ENCODE measurements around the gene OR4E1.
"Not testable (repeated sequence)": the region's sequence is repeated elsewhere in the genome, so short reads cannot be mapped to it uniquely, and the experiment has no call there.

OR4E1 gene

GRCh38 chr14:21699551-21699950 is 25.9 kb upstream of the OR4E1 start:
- H3K4me3 ChIP-seq (ENCODE audit: low read depth in 1 of 2, low read length in 2 of 2) = no peak overlapping the region
- H3K4me2 ChIP-seq (ENCODE audit: insufficient read depth, low read length) = no peak overlapping the region
- H3K9me3 ChIP-seq (ENCODE audit: insufficient read depth, low read length, severe bottlenecking) = no peaks in the 10 kb centered on the region
- no peak overlapping the region for H2AFZ ChIP-seq (ENCODE audit: low read depth, low read length)
- H3K27me3 ChIP-seq (ENCODE audit: insufficient read depth, low read length, poor library complexity) = peaks cover 16% of the 10 kb centered on the region
- H3K36me3 ChIP-seq (ENCODE audit: insufficient read depth, low read length) = no peaks in the 10 kb centered on the region
- no peaks in the 10 kb centered on the region for H3K79me2 ChIP-seq (ENCODE audit: insufficient read depth, low read length)
- TF ChIP-seq, protein P1, sequence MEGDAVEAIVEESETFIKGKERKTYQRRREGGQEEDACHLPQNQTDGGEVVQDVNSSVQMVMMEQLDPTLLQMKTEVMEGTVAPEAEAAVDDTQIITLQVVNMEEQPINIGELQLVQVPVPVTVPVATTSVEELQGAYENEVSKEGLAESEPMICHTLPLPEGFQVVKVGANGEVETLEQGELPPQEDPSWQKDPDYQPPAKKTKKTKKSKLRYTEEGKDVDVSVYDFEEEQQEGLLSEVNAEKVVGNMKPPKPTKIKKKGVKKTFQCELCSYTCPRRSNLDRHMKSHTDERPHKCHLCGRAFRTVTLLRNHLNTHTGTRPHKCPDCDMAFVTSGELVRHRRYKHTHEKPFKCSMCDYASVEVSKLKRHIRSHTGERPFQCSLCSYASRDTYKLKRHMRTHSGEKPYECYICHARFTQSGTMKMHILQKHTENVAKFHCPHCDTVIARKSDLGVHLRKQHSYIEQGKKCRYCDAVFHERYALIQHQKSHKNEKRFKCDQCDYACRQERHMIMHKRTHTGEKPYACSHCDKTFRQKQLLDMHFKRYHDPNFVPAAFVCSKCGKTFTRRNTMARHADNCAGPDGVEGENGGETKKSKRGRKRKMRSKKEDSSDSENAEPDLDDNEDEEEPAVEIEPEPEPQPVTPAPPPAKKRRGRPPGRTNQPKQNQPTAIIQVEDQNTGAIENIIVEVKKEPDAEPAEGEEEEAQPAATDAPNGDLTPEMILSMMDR (IDR thresholded peaks at IDR 0.05; ENCODE audit: borderline replicate concordance, extremely low read depth, low read length, poor library complexity, severe bottlenecking) = no peak
- TF ChIP-seq EZH2 (IDR thresholded peaks at IDR 0.05; ENCODE audit: borderline replicate concordance, low read depth, low read length, severe bottlenecking) = no peak
- no peaks in the 10 kb centered on the region for H4K20me1 ChIP-seq (ENCODE audit: insufficient read depth, low read length)
- no peaks in the 10 kb centered on the region for H3K4me1 ChIP-seq (ENCODE audit: insufficient read depth, low read length)
- H3K27ac ChIP-seq (ENCODE audit: low read length) = no peak overlapping the region
- no peak for ATAC-seq (ENCODE audit: insufficient read depth, low read depth)
- no peak overlapping the region for H3K9ac ChIP-seq (ENCODE audit: low read depth, low read length)
- DNase-seq = no peak

GRCh38 chr14:21698538-21698937 is 24.9 kb upstream of the OR4E1 start:
- DNase-seq; H3K4me2 ChIP-seq (ENCODE audit: insufficient read depth, low read length); H3K4me1 ChIP-seq (ENCODE audit: insufficient read depth, low read length); H3K79me2 ChIP-seq (ENCODE audit: insufficient read depth, low read length); H3K9me3 ChIP-seq (ENCODE audit: insufficient read depth, low read length, severe bottlenecking); H3K9ac ChIP-seq (ENCODE audit: low read depth, low read length); H4K20me1 ChIP-seq (ENCODE audit: insufficient read depth, low read length); H3K4me3 ChIP-seq (ENCODE audit: low read depth in 1 of 2, low read length in 2 of 2); H3K36me3 ChIP-seq (ENCODE audit: insufficient read depth, low read length); H2AFZ ChIP-seq (ENCODE audit: low read depth, low read length); H3K27me3 ChIP-seq (ENCODE audit: insufficient read depth, low read length, poor library complexity); H3K27ac ChIP-seq (ENCODE audit: low read length); ATAC-seq (ENCODE audit: insufficient read depth, low read depth): not testable (repeated sequence)

DNA sequence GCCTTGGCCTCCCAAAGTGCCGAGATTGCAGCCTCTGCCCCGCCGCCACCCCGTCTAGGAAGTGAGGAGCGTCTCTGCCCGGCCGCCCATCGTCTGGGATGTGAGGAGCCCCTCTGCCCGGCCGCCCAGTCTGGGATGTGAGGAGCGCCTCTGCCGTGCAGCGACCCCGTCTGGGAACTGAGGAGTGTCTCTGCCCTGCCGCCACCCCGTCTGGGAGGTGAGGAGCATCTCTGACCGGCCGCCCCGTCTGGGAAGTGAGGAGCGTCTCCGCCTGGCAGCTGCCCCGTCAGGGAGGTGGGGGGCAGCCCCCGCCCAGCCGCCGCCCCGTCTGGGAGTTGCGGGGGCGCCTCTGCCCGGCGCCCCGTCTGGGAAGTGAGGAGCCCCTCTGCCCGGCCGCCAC is 24.0 kb upstream of the OR4E1 start:
- not testable (repeated sequence) for H2AFZ ChIP-seq (ENCODE audit: low read depth, low read length); H3K27me3 ChIP-seq (ENCODE audit: insufficient read depth, low read length, poor library complexity); DNase-seq; H3K79me2 ChIP-seq (ENCODE audit: insufficient read depth, low read length); H3K4me3 ChIP-seq (ENCODE audit: low read depth in 1 of 2, low read length in 2 of 2); H3K27ac ChIP-seq (ENCODE audit: low read length); H3K4me2 ChIP-seq (ENCODE audit: insufficient read depth, low read length); H3K4me1 ChIP-seq (ENCODE audit: insufficient read depth, low read length); H3K36me3 ChIP-seq (ENCODE audit: insufficient read depth, low read length); H3K9ac ChIP-seq (ENCODE audit: low read depth, low read length); H3K9me3 ChIP-seq (ENCODE audit: insufficient read depth, low read length, severe bottlenecking); ATAC-seq (ENCODE audit: insufficient read depth, low read depth); H4K20me1 ChIP-seq (ENCODE audit: insufficient read depth, low read length)

- H3K4me3 ChIP-seq (ENCODE audit: low read depth in 1 of 2, low read length in 2 of 2) = no peak overlapping the region
- H3K9ac ChIP-seq (ENCODE audit: low read depth, low read length) = no peak overlapping the region
- no peaks in the 10 kb centered on the region for H4K20me1 ChIP-seq (ENCODE audit: insufficient read depth, low read length)
- no peak for DNase-seq
- H3K27ac ChIP-seq (ENCODE audit: low read length) = no peak overlapping the region
- H3K4me1 ChIP-seq (ENCODE audit: insufficient read depth, low read length) = no peaks in the 10 kb centered on the region
- no peak overlapping the region for H3K4me2 ChIP-seq (ENCODE audit: insufficient read depth, low read length)
- H2AFZ ChIP-seq (ENCODE audit: low read depth, low read length) = no peak overlapping the region
- TF ChIP-seq EZH2 (IDR thresholded peaks at IDR 0.05; ENCODE audit: borderline replicate concordance, low read depth, low read length, severe bottlenecking) = no peak
- TF ChIP-seq, protein P1 (IDR thresholded peaks at IDR 0.05; ENCODE audit: borderline replicate concordance, extremely low read depth, low read length, poor library complexity, severe bottlenecking) = no peak
- no peak for ATAC-seq (ENCODE audit: insufficient read depth, low read depth)
- H3K9me3 ChIP-seq (ENCODE audit: insufficient read depth, low read length, severe bottlenecking) = no peaks in the 10 kb centered on the region
- no peaks in the 10 kb centered on the region for H3K79me2 ChIP-seq (ENCODE audit: insufficient read depth, low read length)
- no peaks in the 10 kb centered on the region for H3K36me3 ChIP-seq (ENCODE audit: insufficient read depth, low read length)
- H3K27me3 ChIP-seq (ENCODE audit: insufficient read depth, low read length, poor library complexity) = peaks cover 4% of the 10 kb centered on the region
These were observed 20.8 kb upstream of the OR4E1 start for GRCh38 chr14:21694425-21694824.
